ENCODE results near the gene BTBD8.
A peak's percentile ranks its signal among the peaks of the same experiment; 100 is the strongest.
"Not testable (repeated sequence)": the region's sequence is repeated elsewhere in the genome, so short reads cannot be mapped to it uniquely, and the experiment has no call there.

BTBD8 gene

DNA sequence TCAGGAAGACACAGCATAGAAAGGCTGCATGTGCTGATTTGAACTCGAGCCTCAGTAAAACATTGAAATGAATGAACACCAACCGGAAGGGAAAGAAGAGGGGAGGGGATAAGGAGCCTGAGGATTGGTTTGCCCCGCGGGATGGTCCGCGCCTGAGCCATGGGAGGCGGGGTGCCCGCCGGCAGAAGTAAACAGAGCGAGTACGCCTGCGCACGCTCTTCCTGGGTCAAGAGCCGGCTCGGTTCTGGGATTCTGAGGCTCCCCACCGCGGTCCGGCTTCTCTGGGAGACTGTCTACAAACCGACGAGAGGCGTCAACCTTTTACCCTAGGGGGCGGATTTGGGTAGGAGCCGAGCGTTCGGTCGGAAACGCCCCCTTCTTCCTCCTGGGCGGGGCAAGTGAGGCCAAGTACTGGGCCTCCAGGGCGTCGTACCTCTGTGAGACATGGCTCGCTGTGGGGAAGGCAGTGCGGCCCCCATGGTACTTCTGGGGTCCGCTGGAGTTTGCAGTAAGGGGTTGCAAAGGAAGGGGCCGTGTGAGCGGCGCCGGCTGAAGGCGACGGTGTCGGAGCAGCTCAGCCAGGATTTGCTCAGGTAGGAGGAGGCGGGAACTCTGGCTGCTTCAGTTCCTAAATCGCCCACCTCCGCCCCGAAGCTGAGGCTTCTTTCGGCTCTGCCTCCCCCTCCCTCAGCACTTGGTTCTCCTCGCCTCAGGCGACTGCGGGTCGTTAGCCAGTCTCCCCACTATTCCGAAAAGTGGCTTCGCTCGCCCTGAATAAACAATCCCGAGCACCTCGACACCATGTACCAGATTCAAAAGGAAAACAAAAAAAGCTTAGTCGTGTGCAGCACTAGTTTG lies at the start of gene BTBD8:
Gene BTBD8, plus strand, starts transcription at position 218 of the 858 bp plus-strand sequence. Its CDS starts 227 bp downstream, at position 445.
- peak; percentile 90 for DNase-seq (ENCODE audit: low spot score)

DNA sequence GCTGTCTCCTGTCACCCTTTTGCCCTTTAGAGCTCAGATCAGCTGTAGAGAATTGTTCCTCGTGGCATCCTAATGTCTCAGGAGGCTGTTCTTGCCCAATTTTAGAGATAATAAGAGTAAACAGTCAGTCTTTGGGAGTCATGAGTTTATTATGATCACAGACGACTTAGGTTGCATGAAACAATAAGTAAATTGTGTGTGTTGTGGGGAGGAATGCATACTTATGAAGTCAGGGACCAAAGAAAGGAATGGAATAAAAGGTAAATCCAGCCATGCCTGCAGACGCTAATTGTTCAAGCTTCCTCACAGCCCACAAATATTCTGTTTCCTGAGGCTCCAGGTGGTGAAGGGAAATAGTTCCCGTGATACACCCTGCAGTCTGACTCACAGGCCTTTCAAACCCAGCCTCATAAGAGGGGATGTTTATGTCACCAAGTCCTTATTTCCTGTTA lies 49.5 kb upstream of the BTBD8 start:
- no peak for DNase-seq (ENCODE audit: low spot score)

DNA sequence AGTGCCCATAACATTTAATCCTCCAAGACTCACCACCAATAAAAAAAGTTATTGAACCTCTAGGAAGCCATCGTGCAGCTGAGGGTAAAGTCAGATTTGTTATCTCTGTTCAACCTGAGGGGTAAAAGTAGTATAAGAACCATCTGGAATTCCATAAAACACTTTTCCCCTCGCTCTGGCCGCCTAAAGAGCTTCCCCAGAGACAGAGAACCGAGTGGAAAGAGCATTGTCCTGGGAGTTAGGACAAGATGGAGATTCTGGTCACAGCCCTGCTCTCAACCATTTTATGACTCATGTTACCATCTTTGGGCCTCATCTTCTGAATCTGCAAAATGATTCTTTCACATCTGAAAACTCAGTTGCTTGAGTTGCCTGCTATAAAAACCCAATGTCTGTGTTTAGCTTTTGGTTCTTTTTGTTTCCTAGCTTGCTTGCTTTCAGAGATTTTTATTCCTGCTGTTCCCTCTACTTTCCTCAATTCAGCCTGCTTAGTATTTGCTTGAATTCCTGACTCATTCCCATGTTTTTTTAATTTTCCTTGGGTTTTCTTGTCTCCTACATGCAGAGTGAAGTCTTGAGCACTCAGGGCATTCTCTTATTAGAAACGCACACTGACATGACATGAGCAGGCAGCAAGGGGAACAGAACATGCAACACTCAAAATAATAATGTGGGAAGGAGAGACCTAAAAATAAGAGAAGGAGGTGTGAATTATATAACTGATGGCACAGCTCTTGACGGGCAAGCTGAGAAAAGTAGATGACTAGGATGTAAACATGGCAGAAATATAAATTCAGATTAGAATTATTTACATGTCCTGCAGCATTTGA lies 48.6 kb upstream of the BTBD8 start:
- DNase-seq (ENCODE audit: low spot score), result no peak

DNA sequence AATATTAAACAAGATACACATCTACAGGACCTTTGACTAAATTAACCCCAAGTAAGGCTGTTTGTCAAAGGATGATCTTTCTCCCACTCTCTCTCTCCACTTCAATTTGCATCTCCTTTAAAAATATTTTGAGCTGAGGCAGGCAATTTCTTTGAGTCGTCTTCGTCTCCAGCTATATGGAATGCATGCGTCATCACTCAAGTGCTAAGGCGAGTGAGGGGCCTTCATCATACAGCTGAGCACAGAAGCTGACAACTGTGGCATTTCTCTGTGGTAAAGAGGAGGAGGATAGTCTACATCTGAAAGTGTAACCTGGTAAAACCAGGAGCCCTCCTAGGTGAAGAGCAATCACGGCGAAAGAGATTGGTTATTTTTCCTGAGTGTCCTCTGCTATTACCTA lies 42.7 kb upstream of the BTBD8 start:
- DNase-seq (ENCODE audit: low spot score), result no peak

DNA sequence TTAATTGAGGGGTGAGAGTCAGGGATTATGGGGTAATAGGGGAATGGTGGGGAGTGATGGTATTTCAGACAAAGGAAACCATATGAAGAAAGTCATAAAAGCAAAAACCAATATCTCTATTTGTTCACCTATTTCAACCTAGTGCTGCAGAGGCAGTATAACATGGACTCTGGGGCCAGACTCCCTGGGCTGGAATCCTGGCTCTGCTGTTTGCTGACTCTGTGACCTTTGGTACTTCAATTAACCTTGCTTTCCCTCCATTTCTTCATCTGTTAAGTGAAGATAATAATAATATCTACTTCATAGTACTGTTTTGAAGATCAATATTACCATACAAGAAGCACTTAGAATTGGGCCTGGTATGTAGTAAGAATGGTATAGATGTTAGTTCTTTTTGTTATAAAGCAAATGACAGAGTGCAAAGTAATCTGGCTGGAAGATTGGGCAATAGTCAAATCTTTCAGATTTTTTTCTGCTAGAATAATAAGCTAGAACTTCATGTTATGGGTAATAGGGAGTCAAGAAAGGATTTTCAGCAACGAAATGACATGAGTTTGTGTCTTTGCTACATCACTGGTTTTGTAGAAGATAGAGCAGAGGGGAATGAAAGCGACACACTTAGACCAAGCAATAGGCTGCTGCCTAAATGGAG lies 41.3 kb upstream of the BTBD8 start:
- no peak for DNase-seq (ENCODE audit: low spot score)

DNA sequence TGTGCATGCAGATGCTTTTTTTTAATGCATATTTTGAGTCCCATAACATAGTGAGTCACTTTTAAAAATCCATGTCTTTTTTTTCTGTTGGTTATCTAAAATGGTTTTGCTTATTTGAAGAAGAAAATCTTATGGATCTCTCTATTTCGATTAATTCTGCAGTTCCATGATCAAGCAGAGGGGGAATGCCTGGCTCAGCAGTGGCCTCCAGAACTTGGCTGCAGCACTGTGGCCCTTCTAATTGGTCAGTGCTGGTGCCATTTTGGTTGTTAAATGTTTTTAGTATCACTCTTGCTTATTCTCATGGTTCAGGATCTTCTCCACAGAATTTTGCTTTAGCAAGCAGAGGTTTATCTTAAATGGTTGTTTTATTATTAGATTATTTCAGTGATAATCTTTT lies 39.2 kb upstream of the BTBD8 start:
- DNase-seq (ENCODE audit: low spot score), result no peak

DNA sequence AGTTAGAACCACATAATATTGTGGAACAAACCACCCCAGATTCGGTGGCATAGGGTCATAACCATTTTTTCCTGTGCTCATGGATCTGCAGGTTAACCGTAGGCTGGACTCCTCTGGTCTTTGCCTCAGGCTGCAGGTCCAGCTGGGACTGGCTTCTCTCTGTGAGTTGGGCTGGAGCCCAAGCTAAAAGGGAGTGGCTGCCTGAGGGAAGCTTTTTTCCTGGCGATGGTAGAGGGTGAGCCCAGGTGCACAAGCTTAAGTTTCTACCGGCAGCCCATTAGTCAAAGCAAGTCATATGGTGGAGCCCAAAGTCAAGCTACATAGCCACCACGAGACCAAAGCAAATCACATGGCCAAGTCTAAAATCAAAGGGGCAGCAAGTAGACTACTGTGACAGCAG lies 36.5 kb upstream of the BTBD8 start:
- DNase-seq (ENCODE audit: low spot score), result no peak

DNA sequence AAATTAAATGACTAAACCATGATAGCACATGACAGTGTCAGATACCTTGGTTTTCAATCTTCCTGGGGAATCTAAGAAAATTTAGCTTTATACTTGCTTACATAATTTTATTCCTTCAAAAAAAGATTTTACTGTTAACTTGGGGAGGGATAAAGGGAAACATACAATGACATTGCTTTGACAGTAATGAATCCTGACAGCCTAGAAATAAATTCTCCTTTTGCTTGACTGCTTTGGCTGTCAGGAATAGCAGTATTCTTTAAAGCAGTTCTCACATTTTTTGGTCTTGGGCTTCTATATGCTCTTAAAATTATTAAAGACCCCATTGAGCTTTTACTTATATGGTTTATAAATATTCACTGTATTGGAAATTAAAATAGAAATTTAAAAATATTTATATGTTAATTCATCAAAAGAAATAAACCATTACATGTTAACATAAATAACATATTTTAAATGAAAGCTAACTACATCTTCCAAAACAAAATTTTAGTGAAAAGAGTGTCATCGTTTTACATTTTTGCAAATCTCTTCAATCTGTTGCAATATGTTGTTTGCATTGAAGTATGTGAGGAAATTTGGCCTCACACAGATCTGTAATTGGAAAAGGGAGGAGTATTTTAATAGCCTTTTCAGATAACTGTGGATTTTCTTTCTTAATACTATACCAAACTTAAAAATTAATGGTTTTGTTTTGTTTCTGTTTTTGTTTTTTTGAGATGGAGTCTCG lies 34.2 kb upstream of the BTBD8 start:
- no peak for DNase-seq (ENCODE audit: low spot score)

DNA sequence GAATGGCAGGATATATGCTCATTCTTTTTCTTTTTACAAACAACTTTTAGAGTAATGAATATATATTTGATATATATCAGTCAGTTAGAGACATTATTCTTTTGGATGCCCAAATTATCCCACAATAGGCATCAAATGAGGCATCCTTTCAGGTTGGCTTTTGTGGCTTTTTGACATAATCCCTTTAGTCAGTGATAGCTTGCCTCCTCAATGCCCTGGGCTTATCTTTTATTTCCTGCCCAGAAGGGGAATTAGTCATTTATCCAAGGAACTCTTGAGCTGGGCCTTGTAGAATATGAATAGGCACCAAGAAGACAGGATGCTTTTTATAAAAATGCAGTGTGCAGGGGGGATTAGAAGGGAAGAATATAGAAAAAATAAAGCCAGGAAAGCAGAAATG lies 28.2 kb upstream of the BTBD8 start:
- DNase-seq (ENCODE audit: low spot score), result no peak

DNA sequence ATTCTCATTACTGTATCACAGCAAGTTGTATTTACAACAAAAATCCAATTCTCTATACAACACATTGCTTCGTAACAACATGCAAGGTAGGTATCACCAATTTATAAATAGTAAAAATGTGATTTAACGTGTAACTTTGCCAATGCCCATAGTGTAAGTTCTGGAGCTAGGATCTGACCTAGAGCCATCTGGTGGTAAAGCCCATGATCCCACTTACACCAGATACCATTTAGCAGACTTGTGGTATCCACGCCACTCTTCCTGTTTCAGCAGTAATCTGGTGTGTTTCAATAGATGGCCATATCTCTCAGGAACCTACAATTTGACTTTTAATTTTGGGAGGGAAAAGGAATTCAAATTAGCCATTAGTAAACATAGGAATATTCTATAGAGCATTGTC lies 15.1 kb upstream of the BTBD8 start:
- DNase-seq (ENCODE audit: low spot score), result no peak

DNA sequence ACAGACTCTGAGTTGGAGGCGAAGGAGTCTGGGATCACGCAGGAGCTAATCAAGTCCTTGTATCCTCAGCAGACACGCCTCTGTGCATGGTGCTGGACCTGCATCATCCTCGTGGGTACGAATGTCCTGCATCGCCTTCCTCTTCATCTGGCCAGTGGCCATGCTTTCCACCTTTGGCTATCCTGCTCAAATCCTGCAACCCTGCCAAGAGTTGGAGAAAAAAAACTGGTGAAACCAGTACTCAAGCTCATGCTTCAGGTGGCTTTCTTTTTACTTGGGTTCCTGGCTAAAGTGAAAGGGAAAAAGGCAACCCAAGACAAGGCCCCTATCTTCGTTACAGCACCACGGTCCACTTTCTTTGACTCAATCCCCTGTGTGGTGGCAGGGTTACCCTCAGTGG lies 13.8 kb upstream of the BTBD8 start:
- DNase-seq (ENCODE audit: low spot score), result no peak

DNA sequence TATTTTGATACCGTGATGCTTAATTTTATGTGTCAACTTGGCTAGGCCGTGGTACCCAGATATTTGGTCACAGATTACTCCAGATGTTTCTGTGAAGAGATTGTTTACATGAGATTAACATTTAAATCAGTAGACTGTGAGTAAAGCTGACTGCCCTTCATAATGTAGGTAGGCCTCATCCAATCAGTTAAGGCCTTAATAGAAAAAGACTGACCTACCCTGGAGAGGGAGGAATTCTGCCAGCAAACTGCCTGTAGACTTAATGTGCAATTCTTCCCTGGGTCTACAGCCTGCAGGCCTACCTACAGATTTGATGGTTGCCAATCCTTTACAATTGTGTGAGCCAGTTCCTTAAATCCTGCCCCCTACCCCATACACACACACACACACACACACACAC lies 9.3 kb upstream of the BTBD8 start:
- no peak for DNase-seq (ENCODE audit: low spot score)

DNA sequence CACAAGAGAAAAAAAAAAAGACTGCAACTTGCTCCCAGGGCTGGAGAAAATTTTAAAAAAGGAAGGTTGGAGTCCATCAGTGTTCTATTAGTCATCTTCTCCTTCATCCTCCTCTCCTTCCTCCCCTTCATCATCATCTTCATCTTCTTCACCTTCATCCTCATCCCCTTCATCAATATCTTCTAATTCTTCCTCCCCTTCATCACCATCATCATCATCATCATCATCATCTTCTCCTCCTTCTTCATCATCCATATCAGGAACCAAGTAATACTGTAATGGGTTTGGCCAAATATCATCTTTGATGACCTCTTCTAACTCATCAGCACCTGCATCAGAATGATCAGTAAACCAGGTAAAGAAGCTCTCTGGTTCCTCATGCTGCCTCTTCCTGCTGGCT lies 5.7 kb upstream of the BTBD8 start:
- not testable (repeated sequence) for DNase-seq (ENCODE audit: low spot score)

DNA sequence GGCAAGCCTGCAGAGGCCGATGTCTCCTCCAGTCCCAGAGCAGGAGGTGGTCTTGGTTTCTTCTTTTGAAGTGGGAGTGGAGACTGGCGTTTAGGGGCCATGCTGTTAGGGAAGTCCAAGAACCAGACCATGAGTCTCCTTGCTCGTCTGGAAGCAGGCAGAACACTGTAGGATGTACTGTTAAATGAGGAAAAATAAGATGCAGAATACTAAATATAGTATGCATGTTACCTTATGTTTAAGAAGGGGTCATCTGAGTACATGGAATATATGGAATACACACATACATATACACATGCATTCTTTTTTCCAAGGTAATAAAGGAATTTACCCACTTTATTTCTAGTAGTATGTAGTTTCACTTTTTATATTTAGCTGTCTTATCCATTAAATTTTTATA lies 4.8 kb upstream of the BTBD8 start, which contains the start of gene SETSIP:
Gene SETSIP, minus strand, starts transcription at position 101 of the 400 bp plus-strand sequence. Its CDS starts 0 bp downstream, at position 101.
- DNase-seq (ENCODE audit: low spot score), result no peak

DNA sequence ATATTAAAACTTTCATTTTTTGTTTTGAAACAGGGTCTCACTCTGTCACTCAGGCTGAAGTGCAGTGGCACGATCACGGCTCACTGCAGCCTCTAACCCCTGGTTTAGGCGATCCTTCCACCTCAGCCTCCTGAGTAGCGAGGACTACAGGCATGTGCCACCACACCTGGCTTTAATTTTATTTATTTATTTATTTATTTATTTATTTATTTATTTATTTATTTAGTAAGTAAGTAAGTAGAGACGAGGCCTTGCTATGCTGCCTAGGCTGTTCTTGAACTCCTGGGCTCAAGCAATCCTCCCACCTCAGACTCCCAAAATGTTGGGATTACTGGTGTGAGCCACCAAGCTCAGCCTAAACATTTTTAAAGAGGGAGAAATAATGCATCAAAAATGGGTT lies 3.8 kb upstream of the BTBD8 start:
- no peak for DNase-seq (ENCODE audit: low spot score)

DNA sequence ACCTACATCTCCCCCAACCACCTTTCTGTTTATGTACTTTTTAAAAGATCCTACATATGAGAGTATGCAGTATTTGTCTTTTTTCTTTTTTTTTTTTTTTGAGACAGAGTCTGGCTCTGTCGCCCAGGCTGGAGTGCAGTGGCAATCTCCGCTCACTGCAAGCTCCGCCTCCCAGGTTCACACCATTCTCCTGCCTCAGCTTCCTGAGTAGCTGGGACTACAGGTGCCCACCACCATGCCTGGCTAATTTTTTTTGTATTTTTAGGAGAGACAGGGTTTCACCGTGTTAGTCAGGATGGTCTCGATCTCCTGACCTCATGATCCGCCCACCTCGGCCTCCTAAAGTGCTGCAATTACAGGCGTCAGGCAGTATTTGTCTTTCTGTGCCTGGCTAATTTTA lies 2.1 kb upstream of the BTBD8 start:
- DNase-seq (ENCODE audit: low spot score), result not testable (repeated sequence)

DNA sequence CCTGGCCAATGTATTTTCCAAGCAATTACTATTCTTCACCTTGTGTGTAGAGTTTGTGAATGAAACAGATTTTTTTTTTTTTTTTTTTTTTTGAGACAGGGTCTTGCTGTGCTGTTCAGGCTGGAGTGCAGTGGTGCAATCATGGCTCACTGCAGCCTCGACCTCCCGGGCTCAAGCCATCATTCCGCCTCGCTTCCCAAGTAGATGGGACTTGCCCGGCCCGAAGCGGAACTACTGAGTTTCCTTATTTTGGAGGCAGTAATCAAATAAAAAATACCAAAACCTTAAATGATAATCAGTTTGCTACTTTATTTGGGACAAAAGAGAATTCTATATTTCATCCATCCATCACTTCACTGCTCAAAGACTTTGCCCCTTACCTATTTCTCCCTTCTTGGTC lies 704 bp upstream of the BTBD8 start:
- DNase-seq (ENCODE audit: low spot score), result no peak

DNA sequence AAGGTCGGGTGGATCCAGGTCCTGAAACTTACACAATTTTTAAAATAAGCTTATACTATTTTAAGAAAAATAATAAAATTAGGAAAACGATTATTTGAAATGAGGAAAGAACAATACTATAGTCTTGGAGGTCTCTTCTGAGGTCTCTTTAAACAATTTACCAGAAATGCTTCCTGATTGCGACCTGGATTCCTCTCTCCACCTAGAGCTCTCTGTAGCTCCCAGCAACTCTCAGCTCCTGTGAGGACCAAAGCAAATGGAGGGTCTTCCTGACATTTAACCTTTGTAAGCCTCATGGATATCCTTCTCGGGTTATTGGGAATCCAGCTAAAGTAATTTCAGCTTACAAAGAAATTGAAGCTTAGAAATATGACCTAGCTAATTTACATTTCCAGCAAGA lies 886 bp downstream of the BTBD8 start:
- DNase-seq (ENCODE audit: low spot score), result no peak

DNA sequence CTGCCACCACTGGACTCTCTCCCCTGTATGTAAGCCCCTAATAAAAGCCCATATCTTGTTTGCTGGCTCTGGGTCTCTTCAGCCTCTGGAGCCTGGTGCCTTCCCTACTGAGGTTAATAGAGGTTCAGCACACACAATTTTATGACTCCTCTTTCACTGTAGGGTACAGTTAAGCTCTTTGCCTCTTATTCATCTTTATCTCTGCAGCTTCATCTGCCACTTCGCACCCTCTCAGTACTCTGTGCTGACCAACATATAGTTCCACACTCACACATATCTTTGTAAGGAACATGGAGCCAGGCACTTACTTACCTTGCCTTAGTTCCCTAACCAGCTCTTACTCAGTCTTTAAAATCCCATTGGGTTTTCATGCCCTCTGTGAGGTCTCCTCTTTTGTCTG lies 4.5 kb downstream of the BTBD8 start:
- no peak for DNase-seq (ENCODE audit: low spot score)

DNA sequence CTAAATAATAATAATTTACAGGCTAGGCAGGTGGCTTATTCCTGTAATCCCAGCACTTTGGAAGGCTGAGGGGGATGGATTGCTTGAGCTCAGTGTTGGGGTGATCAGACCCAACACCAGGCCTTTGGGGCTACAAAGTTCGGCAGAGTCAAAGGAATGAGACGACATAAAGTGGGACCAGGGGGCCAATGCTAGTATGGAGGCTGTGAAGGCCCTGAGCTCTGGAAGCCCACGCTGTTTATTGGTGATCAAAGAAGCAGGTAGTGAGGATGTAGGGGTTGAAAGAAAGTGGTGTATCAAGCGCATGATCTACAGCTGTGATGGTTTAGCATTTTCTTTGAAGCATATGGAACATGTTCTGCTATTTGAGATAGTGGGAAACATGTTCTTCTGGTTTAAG lies 5.6 kb downstream of the BTBD8 start:
- no peak for DNase-seq (ENCODE audit: low spot score)

DNA sequence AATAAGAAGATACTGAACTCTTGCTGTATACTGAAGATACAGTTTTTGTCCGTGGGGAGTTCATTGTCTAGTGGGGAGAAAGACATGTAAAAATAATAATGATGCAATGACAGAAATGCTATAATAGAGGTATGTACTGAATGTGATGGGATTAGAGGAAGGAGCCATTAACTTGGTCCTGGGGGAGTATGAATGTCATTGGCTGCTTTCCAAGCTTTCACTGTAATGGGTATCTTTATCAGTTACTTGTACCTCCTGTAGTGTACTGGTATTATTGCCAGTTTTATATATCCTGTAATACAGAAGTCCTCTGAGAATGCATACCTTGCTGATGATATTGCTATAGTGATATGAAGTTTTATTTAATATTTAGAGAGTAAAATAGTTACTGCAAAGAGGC lies 7.4 kb downstream of the BTBD8 start:
- no peak for DNase-seq (ENCODE audit: low spot score)

DNA sequence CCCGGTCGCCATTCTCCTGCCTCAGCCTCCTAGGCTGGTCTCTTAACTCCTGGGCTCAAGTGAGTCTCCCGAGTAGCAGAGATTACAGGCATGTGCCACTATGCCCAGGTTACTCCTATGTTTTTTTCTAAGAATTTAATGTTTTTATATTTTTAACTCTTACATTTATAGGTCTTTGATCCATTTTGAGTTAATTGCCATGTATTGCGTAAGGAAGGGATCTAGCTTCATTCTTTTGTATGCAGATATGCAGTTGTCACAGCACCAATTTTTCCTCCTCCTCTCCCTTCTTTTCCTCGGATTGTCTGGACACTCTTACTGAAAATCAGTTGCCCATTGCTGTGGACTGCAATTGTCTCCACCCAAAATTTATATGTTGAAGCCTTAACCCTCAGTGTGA lies 11.5 kb downstream of the BTBD8 start:
- DNase-seq (ENCODE audit: low spot score), result no peak
